Endothelial cell of umbilical vein (primary cell): ENCODE data around the gene PPP2R5D.
A peak's percentile ranks its signal among the peaks of the same experiment; 100 is the strongest.

ENCODE experiments used
- EZH2 ChIP-seq: IDR thresholded peaks from 2 replicates; pipeline ENCODE4 v1.6.1; 2012; ENCODE audit warnings: borderline replicate concordance, low read depth, mild to moderate bottlenecking, moderate library complexity, low read length, inconsistent platforms; ENCODE audit not compliant: severe bottlenecking
- FOS ChIP-seq: IDR thresholded peaks from 2 replicates; pipeline ENCODE4 v1.6.1; 2011; ENCODE audit warnings: mild to moderate bottlenecking, low read length, moderate library complexity, borderline replicate concordance; ENCODE audit not compliant: insufficient read depth
- JUN ChIP-seq: IDR thresholded peaks from 2 replicates; pipeline ENCODE4 v1.6.1; 2011; ENCODE audit warnings: borderline replicate concordance, low read depth; ENCODE audit not compliant: insufficient read length, insufficient read depth
- MYC ChIP-seq: IDR thresholded peaks from one replicate; pipeline ENCODE4 v1.6.1; 2011; ENCODE audit warnings: mild to moderate bottlenecking, low read depth, low read length
- POLR2A ChIP-seq: IDR thresholded peaks from 2 replicates; pipeline ENCODE4 v1.6.1; 2012; ENCODE audit warnings: low read depth, mild to moderate bottlenecking, control low read depth, low read length
- POLR2AphosphoS5 ChIP-seq: IDR thresholded peaks from 2 replicates; pipeline ENCODE4 v1.6.1; 2012; ENCODE audit warnings: low read depth, mild to moderate bottlenecking, control low read depth, low read length, moderate library complexity; ENCODE audit not compliant: insufficient read depth
- TF ChIP-seq, protein P1 (sequence below), 2 donors: IDR thresholded peaks; 1 replicate in 1 of 2; 2 replicates in 1 of 2; pipeline ENCODE4 v1.5.1; 2011; ENCODE audit warnings: low read length in 2 of 2, mild to moderate bottlenecking in 2 of 2, moderate library complexity in 2 of 2, control low read depth in 1 of 2, inconsistent platforms in 1 of 2, low read depth in 1 of 2; ENCODE audit not compliant: insufficient read depth in 1 of 2; ENCODE audit errors: extremely low read depth in 1 of 2
- TF ChIP-seq, protein P2 (sequence below): IDR thresholded peaks from 2 replicates; pipeline ENCODE4 v1.6.1; 2011; ENCODE audit not compliant: insufficient read depth, insufficient read length

DNA sequence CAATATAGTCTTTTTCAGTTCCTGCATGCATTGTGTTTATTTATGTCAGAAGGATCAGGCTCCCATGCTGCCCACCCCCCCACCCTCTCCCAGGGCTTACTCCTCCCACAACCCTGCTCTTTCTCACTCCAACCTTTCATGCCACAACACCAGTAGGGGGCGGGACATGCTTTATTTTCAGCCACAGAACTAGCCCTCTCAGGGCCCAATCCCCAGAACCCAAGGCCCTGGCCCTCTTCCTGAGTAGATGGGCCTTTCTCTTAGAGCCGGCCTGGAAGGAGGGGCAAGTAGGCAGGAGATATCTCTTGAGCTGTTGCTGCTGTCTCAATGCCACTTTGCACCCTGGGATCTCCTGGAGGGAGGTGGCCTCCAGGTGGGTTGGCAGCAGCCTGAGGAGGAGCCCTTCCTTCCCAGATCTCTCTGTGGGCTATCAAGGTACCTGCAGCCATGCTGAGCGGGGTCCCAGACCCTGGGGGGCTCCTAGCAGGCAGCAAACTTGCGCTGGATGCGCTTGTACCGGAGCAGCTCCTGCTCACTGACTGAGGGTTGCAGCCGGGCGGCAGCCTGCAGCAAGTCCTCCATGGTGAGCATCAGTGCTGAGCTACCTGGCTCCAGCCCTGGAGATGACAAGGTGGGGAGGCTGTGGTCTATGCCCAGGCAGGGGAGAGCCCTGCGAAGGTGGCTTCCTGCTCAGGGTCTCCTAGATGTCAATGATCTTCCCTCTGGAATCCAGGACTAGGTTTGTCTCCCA is 20.3 kb upstream of the PPP2R5D start:
- no peak for TF ChIP-seq POLR2AphosphoS5
- no peak for TF ChIP-seq EZH2
- TF ChIP-seq, protein P1, sequence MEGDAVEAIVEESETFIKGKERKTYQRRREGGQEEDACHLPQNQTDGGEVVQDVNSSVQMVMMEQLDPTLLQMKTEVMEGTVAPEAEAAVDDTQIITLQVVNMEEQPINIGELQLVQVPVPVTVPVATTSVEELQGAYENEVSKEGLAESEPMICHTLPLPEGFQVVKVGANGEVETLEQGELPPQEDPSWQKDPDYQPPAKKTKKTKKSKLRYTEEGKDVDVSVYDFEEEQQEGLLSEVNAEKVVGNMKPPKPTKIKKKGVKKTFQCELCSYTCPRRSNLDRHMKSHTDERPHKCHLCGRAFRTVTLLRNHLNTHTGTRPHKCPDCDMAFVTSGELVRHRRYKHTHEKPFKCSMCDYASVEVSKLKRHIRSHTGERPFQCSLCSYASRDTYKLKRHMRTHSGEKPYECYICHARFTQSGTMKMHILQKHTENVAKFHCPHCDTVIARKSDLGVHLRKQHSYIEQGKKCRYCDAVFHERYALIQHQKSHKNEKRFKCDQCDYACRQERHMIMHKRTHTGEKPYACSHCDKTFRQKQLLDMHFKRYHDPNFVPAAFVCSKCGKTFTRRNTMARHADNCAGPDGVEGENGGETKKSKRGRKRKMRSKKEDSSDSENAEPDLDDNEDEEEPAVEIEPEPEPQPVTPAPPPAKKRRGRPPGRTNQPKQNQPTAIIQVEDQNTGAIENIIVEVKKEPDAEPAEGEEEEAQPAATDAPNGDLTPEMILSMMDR (IDR thresholded peaks at IDR 0.05; ENCODE audit: extremely low read depth in 1 of 2, insufficient read depth in 1 of 2, low read depth in 1 of 2, low read length in 2 of 2): peak; percentile 8 to 31
- no peak for TF ChIP-seq POLR2A
- no peak for TF ChIP-seq JUN
- TF ChIP-seq, protein P2, sequence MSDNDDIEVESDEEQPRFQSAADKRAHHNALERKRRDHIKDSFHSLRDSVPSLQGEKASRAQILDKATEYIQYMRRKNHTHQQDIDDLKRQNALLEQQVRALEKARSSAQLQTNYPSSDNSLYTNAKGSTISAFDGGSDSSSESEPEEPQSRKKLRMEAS: no peak
- no peak for TF ChIP-seq MYC
- no peak for TF ChIP-seq FOS
